HG02642 (cell line): ENCODE data around the gene TOX2.

Experiments used
- ATAC-seq: cut with Tn5 transposase; IDR thresholded peaks from one replicate; pipeline ENCODE4 v1.9.1; 2021; ENCODE audit warnings: mild to moderate bottlenecking; ENCODE audit not compliant: unreplicated experiment, poor library complexity

Gene TOX2

GRCh38 chr20:44014807-44015732, 100.4 kb downstream of the TOX2 start:
- ATAC-seq = no peak

GRCh38 chr20:44015733-44016103, 101.1 kb downstream of the TOX2 start:
- no peak for ATAC-seq

GRCh38 chr20:44016525-44016924, 101.9 kb downstream of the TOX2 start:
- ATAC-seq = no peak

GRCh38 chr20:44017211-44017610, 102.6 kb downstream of the TOX2 start:
- ATAC-seq = no peak

GRCh38 chr20:44017905-44018258, 103.2 kb downstream of the TOX2 start:
- ATAC-seq = no peak

GRCh38 chr20:44018259-44018941, 103.7 kb downstream of the TOX2 start:
- no peak for ATAC-seq

GRCh38 chr20:44018942-44019637, 104.4 kb downstream of the TOX2 start:
- no peak for ATAC-seq

GRCh38 chr20:44019638-44020335, 105.1 kb downstream of the TOX2 start:
- no peak for ATAC-seq

GRCh38 chr20:44020406-44021148, 105.9 kb downstream of the TOX2 start:
- no peak for ATAC-seq

- no peak for ATAC-seq
Measured at GRCh38 chr20:44021186-44021585, 106.5 kb downstream of the TOX2 start.

- no peak for ATAC-seq
Measured at GRCh38 chr20:44021900-44022299, 107.2 kb downstream of the TOX2 start.

- no peak for ATAC-seq
Measured at GRCh38 chr20:44022464-44022863, 107.8 kb downstream of the TOX2 start.

GRCh38 chr20:44023515-44024371, 109.1 kb downstream of the TOX2 start:
- no peak for ATAC-seq

- no peak for ATAC-seq
Measured at GRCh38 chr20:44024820-44025580, 110.3 kb downstream of the TOX2 start.

GRCh38 chr20:44025756-44026155, 111.1 kb downstream of the TOX2 start:
- ATAC-seq = no peak

- no peak for ATAC-seq
Measured at GRCh38 chr20:44026647-44027342, 112.1 kb downstream of the TOX2 start.

- no peak for ATAC-seq
Measured at GRCh38 chr20:44027343-44028002, 112.8 kb downstream of the TOX2 start.
